GM18519 (cell line): Measurements from ENCODE around the gene FBXO5.
"Not testable (repeated sequence)": the region's sequence is repeated elsewhere in the genome, so short reads cannot be mapped to it uniquely, and the experiment has no call there.

Experiments used
- ATAC-seq: cut with Tn5 transposase; IDR thresholded peaks from one replicate; pipeline ENCODE4 v1.9.1; 2021; ENCODE audit warnings: mild to moderate bottlenecking, moderate library complexity; ENCODE audit not compliant: unreplicated experiment, low FRiP score

The FBXO5 gene

DNA sequence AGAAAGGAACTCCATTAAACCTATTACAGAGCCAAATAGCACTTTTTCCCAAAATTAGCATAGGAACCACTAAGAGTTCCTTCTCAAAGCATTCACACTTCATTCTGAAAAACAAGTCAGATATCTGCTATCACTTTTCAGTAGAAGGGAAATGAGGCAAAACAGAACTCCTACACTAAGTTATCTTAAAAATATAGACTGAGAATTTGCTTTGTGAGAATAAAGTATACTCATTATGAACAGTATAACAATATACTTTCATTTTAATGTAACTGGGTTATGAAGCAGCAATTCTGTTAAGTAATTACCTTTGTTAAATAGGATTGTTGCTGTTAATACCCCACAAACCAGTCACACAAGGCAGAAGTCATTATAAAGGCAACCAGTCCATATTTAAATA is 11.0 kb upstream of the FBXO5 start:
- no peak for ATAC-seq

DNA sequence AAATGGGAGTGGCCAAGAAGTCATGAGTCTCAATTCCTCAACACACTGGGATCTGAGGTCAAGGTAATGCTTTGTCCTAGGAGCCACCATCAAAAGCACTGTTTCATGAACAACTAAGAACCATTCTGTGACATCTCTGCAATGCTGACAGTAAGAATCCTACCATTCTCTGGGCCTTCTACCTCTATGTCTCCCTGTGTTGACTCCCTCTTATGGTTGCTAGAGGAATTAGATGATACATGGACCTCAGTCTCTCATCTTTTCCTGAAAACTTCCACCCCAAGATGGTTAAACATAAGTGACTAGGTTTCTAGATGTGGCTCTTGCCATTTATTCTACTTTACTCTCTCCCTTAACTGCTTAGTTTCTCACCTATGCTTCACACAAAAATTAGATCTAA is 10.6 kb upstream of the FBXO5 start:
- ATAC-seq: no peak

DNA sequence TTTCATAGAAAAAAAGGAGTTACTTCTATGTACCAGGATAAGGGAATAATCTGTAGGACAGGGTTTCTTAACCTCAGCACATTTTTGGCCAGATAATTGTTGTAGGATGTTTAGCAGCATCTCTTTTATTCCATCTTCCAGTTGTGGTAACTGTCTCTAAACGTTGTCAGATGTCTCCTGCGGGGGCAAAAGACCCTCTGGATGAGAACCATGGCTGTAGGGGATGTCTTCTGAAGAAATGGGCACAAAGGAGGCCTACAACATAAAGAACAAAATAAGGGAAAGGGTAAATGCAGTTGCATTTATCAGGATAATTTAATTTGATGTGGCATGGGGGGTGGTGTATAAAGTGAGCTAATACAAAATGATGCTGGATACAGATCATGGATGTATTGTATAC is 4.1 kb upstream of the FBXO5 start:
- ATAC-seq: no peak

GRCh38 chr6:152985300-152985699 is 2.5 kb upstream of the FBXO5 start:
- ATAC-seq: not testable (repeated sequence)

DNA sequence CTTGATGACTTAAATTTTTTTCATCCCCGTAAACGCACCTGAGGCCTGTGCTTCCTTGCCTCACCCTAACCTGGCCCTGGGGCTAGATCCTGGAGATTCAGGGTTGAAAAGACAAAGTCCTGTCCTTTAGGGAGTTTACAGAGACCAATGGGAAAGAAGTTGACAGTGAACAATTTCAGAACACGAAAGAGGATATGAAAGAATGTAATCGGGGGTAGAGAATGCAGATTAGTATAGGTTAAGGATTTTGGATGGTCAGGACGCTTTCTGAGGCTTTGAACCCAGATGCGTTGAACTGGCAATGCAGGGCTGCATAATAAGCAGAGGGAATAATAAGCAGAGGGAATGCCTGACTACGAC is 1.7 kb upstream of the FBXO5 start:
- ATAC-seq: peak; percentile 23

- no peak for ATAC-seq
These were observed 1.0 kb upstream of the FBXO5 start for GRCh38 chr6:152983637-152984512.

GRCh38 chr6:152981989-152982903 is 595 bp downstream of the FBXO5 start:
- no peak for ATAC-seq

- ATAC-seq: no peak
These were observed 1.6 kb downstream of the FBXO5 start for GRCh38 chr6:152981219-152981618.

- no peak for ATAC-seq
These were observed 2.2 kb downstream of the FBXO5 start for GRCh38 chr6:152980656-152981055.

DNA sequence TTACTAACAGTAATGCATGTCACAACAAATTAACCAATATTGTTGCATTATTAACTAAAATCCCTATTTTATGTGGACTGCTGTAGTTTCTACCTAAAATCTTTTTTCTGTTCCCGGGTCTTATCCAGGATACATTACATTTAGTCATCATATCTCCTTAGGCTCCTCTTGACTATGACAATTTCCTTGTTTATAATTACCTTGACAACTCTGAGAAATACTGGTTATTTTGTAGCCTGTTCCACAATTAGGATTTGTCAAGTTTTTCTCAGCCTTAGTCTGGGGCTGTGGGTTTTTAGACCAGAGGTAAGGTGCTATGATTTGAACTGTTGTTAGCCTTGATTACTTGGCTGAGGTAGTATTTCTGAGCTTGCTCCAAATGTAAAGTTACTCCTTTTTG is 3.7 kb downstream of the FBXO5 start:
- ATAC-seq: no peak

DNA sequence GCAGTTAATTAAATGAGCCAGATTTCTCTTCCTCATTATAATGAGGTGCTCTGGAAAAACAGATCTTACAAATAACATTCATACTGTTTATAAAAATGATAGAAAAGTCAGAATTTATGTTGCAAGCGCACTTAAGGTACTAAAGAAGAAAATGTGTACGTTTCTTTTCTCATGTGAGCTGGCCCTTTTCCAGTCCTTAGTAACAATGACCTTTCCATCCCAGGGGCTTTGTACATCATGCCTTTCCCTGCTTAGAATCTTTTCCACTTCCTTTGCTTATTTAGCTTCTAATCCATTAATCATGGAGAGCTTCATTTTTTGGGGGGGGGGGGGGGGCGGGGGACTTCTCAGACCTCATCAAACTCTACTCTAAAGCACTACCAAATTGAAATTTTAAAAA is 4.8 kb downstream of the FBXO5 start:
- ATAC-seq: no peak

GRCh38 chr6:152977556-152977955 is 5.3 kb downstream of the FBXO5 start:
- ATAC-seq: no peak

GRCh38 chr6:152976749-152977148 is 6.1 kb downstream of the FBXO5 start:
- no peak for ATAC-seq

DNA sequence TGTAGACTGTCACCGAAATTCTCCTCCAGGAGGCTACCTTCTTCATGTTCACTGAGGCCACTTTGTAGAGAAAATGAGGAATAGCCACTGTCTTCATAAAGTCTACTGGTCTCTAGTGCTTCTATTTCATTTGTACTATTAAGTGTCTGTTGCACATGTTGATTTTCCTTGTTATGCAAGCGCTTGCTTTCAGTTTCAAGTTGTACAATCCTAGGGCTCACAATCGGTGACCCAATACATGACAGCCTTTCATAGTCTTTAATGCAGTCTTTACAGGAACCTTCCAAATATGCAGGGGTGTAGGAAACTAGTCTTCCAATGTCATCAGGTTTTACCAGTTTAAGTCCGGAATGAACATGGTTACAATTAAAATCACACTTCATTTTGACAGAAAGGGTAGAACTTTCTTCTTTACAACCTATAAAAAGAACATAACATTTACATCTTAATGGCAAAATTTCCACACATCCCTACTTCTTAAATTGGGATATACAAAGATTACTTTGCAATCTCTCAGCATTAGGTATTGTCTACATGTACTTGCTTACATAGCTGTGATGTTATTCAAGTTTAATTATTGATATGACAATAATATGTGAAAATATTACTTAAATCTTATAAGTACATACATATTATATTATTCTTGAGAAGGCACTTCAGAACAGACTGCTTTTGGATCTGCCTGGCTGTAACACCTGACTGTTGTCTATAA is 7.5 kb downstream of the FBXO5 start:
- no peak for ATAC-seq

DNA sequence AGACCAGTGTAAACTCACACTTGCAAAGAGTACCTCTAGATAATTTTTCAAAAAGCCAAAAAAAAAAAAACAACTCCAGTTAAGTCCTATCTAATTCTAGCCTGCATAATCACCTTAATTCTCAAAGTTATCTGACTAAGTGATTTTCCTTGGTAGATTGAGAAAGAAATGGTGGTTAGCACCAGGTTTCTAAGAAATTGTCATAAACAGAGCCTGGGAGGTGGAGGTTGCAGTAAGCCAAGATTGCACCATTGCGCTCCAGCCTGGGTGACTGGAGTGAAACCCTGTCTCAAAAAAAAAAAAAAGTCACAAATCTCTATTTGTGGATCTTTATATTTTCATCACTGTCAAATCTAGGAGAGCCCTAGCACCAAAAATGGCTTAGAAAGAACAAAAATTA is 8.9 kb downstream of the FBXO5 start:
- no peak for ATAC-seq

DNA sequence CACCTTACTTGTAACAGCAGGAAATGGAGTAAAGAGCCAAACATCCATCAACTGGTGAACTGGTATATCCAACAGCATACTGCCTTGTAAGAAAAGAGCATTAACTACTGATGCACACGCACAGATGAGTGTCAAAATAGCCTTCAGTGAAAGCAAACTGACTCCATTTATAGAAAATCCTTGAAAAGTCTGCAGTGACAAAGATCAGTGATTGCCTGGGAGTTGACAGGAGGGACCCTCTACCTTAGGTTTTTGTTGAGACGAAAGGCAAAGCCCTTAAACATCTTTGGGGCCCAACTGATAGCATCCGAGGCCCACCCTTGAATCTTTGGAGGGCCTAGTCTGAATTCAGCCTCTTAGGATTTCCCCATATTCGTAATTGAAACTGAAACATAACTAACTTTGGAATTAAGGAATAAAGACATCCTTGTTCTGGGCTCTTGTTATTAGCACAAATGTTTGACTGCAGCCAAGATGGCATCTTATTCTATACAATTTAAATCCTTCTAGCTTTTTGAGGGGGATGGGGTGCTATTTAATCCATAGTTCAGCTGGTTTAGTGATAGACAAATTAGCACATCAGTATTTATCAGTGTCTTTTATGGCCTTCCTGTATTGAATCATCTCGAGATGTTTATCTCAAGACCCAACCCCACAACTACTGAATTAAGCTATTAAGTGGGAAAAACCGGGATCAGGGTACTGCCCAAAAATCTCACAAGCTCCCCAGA is 13.0 kb downstream of the FBXO5 start:
- no peak for ATAC-seq

DNA sequence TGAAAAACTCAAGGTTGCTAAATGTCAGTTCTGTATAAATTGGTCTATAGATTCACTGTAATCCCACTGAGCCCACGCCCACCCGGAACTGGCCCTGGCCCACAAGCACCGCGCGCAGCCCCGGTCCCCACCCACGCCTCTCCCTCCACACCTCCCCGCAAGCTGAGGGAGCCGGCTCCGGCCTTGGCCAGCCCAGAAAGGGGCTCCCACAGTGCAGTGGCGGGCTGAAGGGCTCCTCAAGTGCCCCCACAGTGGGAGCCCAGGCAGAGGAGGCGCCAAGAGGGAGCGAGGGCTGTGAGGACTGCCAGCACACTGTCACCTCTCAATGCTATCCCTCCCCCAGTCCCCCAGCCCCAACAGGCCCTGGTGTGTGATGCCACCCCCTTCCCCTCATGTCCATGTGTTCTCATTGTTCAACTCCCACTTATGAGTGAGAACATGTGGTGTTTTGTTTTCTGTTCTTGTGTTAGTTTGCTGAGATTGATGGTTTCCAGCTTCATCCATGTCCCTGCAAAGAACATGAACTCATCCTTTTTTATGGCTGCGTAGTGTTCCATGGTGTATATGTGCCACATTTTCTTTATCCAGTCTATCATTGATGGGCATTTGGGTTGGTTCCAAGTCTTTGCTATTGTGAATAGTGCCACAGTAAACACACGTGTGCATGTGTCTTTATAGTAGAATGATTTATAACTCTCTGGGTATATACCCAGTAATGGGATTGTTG is 16.5 kb downstream of the FBXO5 start:
- not testable (repeated sequence) for ATAC-seq

DNA sequence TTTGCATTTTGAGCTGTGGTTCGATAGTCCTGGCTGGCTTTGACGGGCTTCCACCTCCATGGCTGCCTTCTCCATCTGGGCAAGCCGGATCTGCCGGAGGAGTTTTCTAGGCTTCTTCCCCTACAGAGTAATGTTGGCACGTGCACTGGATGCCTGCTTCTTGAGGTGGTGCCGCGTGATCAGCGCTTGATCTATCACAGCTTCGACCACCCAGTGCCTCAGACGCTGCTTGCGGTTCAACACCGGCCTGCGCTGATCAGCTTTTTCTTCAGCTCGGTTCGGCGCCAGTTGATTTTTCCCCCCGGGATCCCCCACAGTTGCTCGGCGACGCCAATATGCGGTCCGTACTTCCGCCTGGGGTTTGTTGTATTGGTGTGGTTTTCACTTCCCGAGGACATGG is 23.5 kb downstream of the FBXO5 start:
- no peak for ATAC-seq

- ATAC-seq: no peak
These were observed 25.0 kb downstream of the FBXO5 start for GRCh38 chr6:152957796-152958195.

DNA sequence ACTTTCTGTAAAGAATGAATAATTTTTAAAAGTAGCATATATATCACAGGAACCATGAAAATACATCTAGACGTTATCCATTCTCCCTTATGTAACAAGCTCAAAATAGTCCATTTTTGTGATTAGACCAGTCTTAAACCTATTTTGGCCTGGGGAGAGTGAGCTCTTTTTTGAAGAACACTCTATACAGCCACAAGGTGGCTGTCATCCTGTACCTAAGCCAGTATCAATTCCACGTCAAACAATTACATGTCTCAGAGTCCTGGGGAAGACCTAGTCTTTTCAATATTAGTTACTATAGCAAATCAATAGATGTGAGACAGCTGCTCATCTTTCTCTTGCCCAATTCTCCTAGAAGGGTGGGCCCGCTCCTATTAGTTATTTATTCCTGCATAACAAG is 28.4 kb downstream of the FBXO5 start:
- no peak for ATAC-seq
